Purkinje cell (primary cell): Measurements from ENCODE around the gene TIGD3. TPM values are rescaled to one million over a fixed set of nuclear protein-coding genes. Genes with fewer than 3 reads are reported as not detected.

ENCODE experiments used
- polyA plus RNA-seq: library from polyadenylated mRNA; unstranded; fragments of >200 nt; fragmentation: Nextera tagmentation; gene quantifications from 2 replicates; pipeline ENCODE4 v1.2.1, GENCODE V29; 2014

The TIGD3 gene
- polyA plus RNA-seq: 1.7 and 1.8 TPM in 2 replicates

GRCh38 chr11:65354265-65355012 lies at the start of gene TIGD3:
Gene TIGD3 (plus strand): TSS chr11:65354751. CDS start chr11:65355809, 1,058 bp downstream.

GRCh38 chr11:65314501-65315203 lies 39.9 kb upstream of the TIGD3 start, which contains the start of gene CDC42EP2:
Gene CDC42EP2 (plus strand): TSS chr11:65314866. CDS start chr11:65320899, 6,033 bp downstream.

GRCh38 chr11:65382033-65382803 lies 27.7 kb downstream of the TIGD3 start, which contains the start of gene SLC25A45:
Gene SLC25A45 (minus strand): TSS chr11:65382646. CDS start chr11:65381951, 695 bp downstream.

GRCh38 chr11:65386307-65387140 lies 32.0 kb downstream of the TIGD3 start, which contains the start of gene FRMD8:
Gene FRMD8 (plus strand): TSS chr11:65386637. CDS start chr11:65387037, 400 bp downstream.

Other genes with a start within 250 kb of the TIGD3 start
- 17.1 and 28.2 TPM in 2 replicates for gene TM7SF2, start 242.9 kb upstream of the TIGD3 start, polyA plus RNA-seq
- gene ZNHIT2, start 237.1 kb upstream of the TIGD3 start, polyA plus RNA-seq: 0.19 and 1.9 TPM in 2 replicates
- gene FAU, start 232.6 kb upstream of the TIGD3 start, polyA plus RNA-seq: 384 and 510 TPM in 2 replicates
- 8.6 and 13.7 TPM in 2 replicates for gene MRPL49, start 232.4 kb upstream of the TIGD3 start, polyA plus RNA-seq
- 24.2 and 35.0 TPM in 2 replicates for gene SYVN1, start 220.2 kb upstream of the TIGD3 start, polyA plus RNA-seq
- not detected in 2 replicates for gene SPDYC, start 184.5 kb upstream of the TIGD3 start, polyA plus RNA-seq
- 4.1 and 6.8 TPM in 2 replicates for gene CAPN1, start 172.8 kb upstream of the TIGD3 start, polyA plus RNA-seq
- 1.6 and 4.8 TPM in 2 replicates for gene POLA2, start 92.8 kb upstream of the TIGD3 start, polyA plus RNA-seq
- 2.8 and 4.2 TPM in 2 replicates for gene CDC42EP2, start 39.9 kb upstream of the TIGD3 start, polyA plus RNA-seq
- gene DPF2, start 20.9 kb upstream of the TIGD3 start, polyA plus RNA-seq: 19.0 and 20.5 TPM in 2 replicates
- 0.51 TPM in 1 of 2 replicates, not detected in the other for gene SLC25A45, start 27.9 kb downstream of the TIGD3 start, polyA plus RNA-seq
- 2.2 and 2.6 TPM in 2 replicates for gene FRMD8, start 31.9 kb downstream of the TIGD3 start, polyA plus RNA-seq
- gene NEAT1, start 68.0 kb downstream of the TIGD3 start, polyA plus RNA-seq: 65.7 and 70.6 TPM in 2 replicates
- gene MALAT1, start 144.3 kb downstream of the TIGD3 start, polyA plus RNA-seq: 70,295 and 74,607 TPM in 2 replicates
- gene SCYL1, start 170.3 kb downstream of the TIGD3 start, polyA plus RNA-seq: 17.9 and 24.7 TPM in 2 replicates
- gene LTBP3, start 203.6 kb downstream of the TIGD3 start, polyA plus RNA-seq: 0.57 and 1.3 TPM in 2 replicates
- gene ZNRD2, start 215.7 kb downstream of the TIGD3 start, polyA plus RNA-seq: 9.2 and 18.7 TPM in 2 replicates
- gene FAM89B, start 217.8 kb downstream of the TIGD3 start, polyA plus RNA-seq: 3.2 and 10.1 TPM in 2 replicates
- gene EHBP1L1, start 221.3 kb downstream of the TIGD3 start, polyA plus RNA-seq: not detected in 2 replicates
- gene KCNK7, start 241.0 kb downstream of the TIGD3 start, polyA plus RNA-seq: not detected in 2 replicates